H9 (cell line): Measurements from ENCODE around the gene NT5C1B. TPM values are rescaled to one million over a fixed set of nuclear protein-coding genes. Genes with fewer than 3 reads are reported as not detected.

Experiments used
- DNase-seq: peaks from one replicate; pipeline ENCODE4 v3.0.0-alpha.2; 2017
- H2AFZ ChIP-seq: one replicate; pipeline ENCODE4 v1.6.1; 2013; ENCODE audit warnings: mild to moderate bottlenecking, low read length, control low read depth, moderate library complexity
- H2AK5ac ChIP-seq: 2 replicates; pipeline ENCODE4 v1.6.1; 2013; ENCODE audit warnings: low read length, control low read depth, mixed read lengths; ENCODE audit not compliant: insufficient read length
- H2BK120ac ChIP-seq: one replicate; pipeline ENCODE4 v1.6.1; 2013; ENCODE audit warnings: low read depth, mild to moderate bottlenecking, low read length, control low read depth, inconsistent platforms; ENCODE audit not compliant: poor library complexity, severe bottlenecking
- H2BK12ac ChIP-seq: 2 replicates; pipeline ENCODE4 v1.6.1; 2013; ENCODE audit warnings: low read length, control low read depth, mixed read lengths, low read depth; ENCODE audit not compliant: insufficient read length
- H2BK15ac ChIP-seq: 2 replicates; pipeline ENCODE4 v1.6.1; 2013; ENCODE audit warnings: low read depth, low read length, control low read depth
- H2BK20ac ChIP-seq: one replicate; pipeline ENCODE4 v1.6.1; 2013; ENCODE audit warnings: low read depth, mild to moderate bottlenecking, low read length, control low read depth, inconsistent platforms; ENCODE audit not compliant: poor library complexity, severe bottlenecking
- H2BK5ac ChIP-seq: 2 replicates; pipeline ENCODE4 v1.6.1; 2013; ENCODE audit warnings: low read length, control low read depth, mixed read lengths; ENCODE audit not compliant: insufficient read length
- H3K14ac ChIP-seq: 2 replicates; pipeline ENCODE4 v1.6.1; 2013; ENCODE audit warnings: low read length, control low read depth; ENCODE audit not compliant: insufficient read depth
- H3K18ac ChIP-seq: 2 replicates; pipeline ENCODE4 v1.6.1; 2013; ENCODE audit warnings: low read depth, mild to moderate bottlenecking, mixed read lengths, low read length, control low read depth; ENCODE audit not compliant: insufficient read length
- H3K23ac ChIP-seq: 2 replicates; pipeline ENCODE4 v1.6.1; 2013; ENCODE audit warnings: low read length, control low read depth, mixed read lengths, low read depth; ENCODE audit not compliant: insufficient read length
- H3K23me2 ChIP-seq: 2 replicates; pipeline ENCODE4 v1.6.1; 2013; ENCODE audit warnings: low read depth, mild to moderate bottlenecking, mixed read lengths, low read length, control low read depth; ENCODE audit not compliant: insufficient read length, poor library complexity, severe bottlenecking
- H3K27ac ChIP-seq: 2 replicates; pipeline ENCODE4 v1.5.1; 2013; ENCODE audit warnings: low read length, control low read depth, mixed read lengths, low read depth; ENCODE audit not compliant: insufficient read length
- H3K27me3 ChIP-seq: 2 replicates; pipeline ENCODE4 v1.6.1; 2013; ENCODE audit warnings: low read length, control low read depth, inconsistent platforms; ENCODE audit not compliant: insufficient read depth
- H3K4ac ChIP-seq: 2 replicates; pipeline ENCODE4 v1.6.1; 2013; ENCODE audit warnings: low read depth, mild to moderate bottlenecking, control low read depth, inconsistent platforms, low read length, moderate library complexity
- H3K4me1 ChIP-seq: 2 replicates; pipeline ENCODE4 v1.6.1; 2013; ENCODE audit warnings: low read length, control low read depth, inconsistent platforms; ENCODE audit not compliant: insufficient read depth
- H3K4me2 ChIP-seq: 2 replicates; pipeline ENCODE4 v1.6.1; 2013; ENCODE audit warnings: low read length, control low read depth, mixed read lengths; ENCODE audit not compliant: insufficient read length, insufficient read depth
- H3K56ac ChIP-seq: 2 replicates; pipeline ENCODE4 v1.6.1; 2013; ENCODE audit warnings: low read depth, mild to moderate bottlenecking, mixed read lengths, low read length, control low read depth; ENCODE audit not compliant: insufficient read length
- H3K79me1 ChIP-seq: 2 replicates; pipeline ENCODE4 v1.6.1; 2013; ENCODE audit warnings: low read depth, mild to moderate bottlenecking, moderate library complexity, low read length, control low read depth, inconsistent platforms; ENCODE audit not compliant: insufficient read depth, poor library complexity, severe bottlenecking
- H3K79me2 ChIP-seq: 2 replicates; pipeline ENCODE4 v1.6.1; 2013; ENCODE audit warnings: low read length, control low read depth, inconsistent platforms; ENCODE audit not compliant: insufficient read depth
- H3K9ac ChIP-seq: 2 replicates; pipeline ENCODE4 v1.6.1; 2013; ENCODE audit warnings: low read length, control low read depth, mixed read lengths; ENCODE audit not compliant: insufficient read length; ENCODE audit errors: extremely low read depth
- H3K9me3 ChIP-seq: one replicate; pipeline ENCODE4 v1.6.1; 2013; ENCODE audit warnings: low read depth, low read length, inconsistent platforms; ENCODE audit not compliant: control insufficient read depth
- H3T11ph ChIP-seq: one replicate; pipeline ENCODE4 v1.6.1; 2013; ENCODE audit warnings: mild to moderate bottlenecking, low read length, control low read depth, inconsistent platforms
- H4K20me1 ChIP-seq: one replicate; pipeline ENCODE4 v1.6.1; 2013; ENCODE audit not compliant: control insufficient read depth, insufficient read length, insufficient read depth
- H4K5ac ChIP-seq: 2 replicates; pipeline ENCODE4 v1.6.1; 2013; ENCODE audit warnings: low read depth, mild to moderate bottlenecking, mixed read lengths, low read length, control low read depth; ENCODE audit not compliant: insufficient read length
- H4K8ac ChIP-seq: replicated peaks from 2 replicates; pipeline ENCODE4 v1.6.1; 2013; ENCODE audit warnings: low read length, control low read depth, mixed read lengths, low read depth; ENCODE audit not compliant: insufficient read length
- H4K91ac ChIP-seq: 2 replicates; pipeline ENCODE4 v1.6.1; 2013; ENCODE audit warnings: low read depth, mild to moderate bottlenecking, moderate library complexity, mixed read lengths, low read length, control low read depth; ENCODE audit not compliant: insufficient read length
- H3K27ac Mint-ChIP-seq, 3 experiments: 2 replicates in 2 of 3; 3 replicates in 1 of 3; pipeline ENCODE4 v1.8.0; 2020 to 2021; ENCODE audit warnings: mixed read lengths in 3 of 3, mild to moderate bottlenecking in 1 of 3, moderate library complexity in 1 of 3
- H3K27me3 Mint-ChIP-seq: 2 replicates; pipeline ENCODE4 v1.8.0; 2021; ENCODE audit warnings: low read depth, mild to moderate bottlenecking, moderate library complexity, mixed read lengths
- H3K36me3 Mint-ChIP-seq, 3 experiments: 2 replicates in 2 of 3; 3 replicates in 1 of 3; pipeline ENCODE4 v1.8.0; 2020 to 2021; ENCODE audit warnings: low read depth in 3 of 3, mixed read lengths in 3 of 3; ENCODE audit not compliant: insufficient read depth in 1 of 3
- H3K4me1 Mint-ChIP-seq, 2 experiments: 2 replicates each; pipeline ENCODE4 v1.8.0; 2020; ENCODE audit warnings: mixed read lengths in 2 of 2
- H3K4me3 Mint-ChIP-seq, 2 experiments: 2 replicates in 1 of 2; 3 replicates in 1 of 2; pipeline ENCODE4 v1.8.0; 2020 to 2021; ENCODE audit warnings: mild to moderate bottlenecking in 2 of 2, mixed read lengths in 2 of 2, moderate library complexity in 1 of 2
- H3K9me3 Mint-ChIP-seq, 2 experiments: 2 replicates in 1 of 2; 3 replicates in 1 of 2; pipeline ENCODE4 v1.8.0; 2020; ENCODE audit warnings: mild to moderate bottlenecking in 2 of 2, mixed read lengths in 2 of 2, moderate library complexity in 1 of 2
- WGBS: extraction: QIAGEN DNeasy Blood & Tissue Kit; methylation state at CpG from one replicate; pipeline ENCODE4 v1.1.7; 2013; ENCODE audit warnings: missing lambda C conversion rate, low lambda C conversion rate, mixed read lengths; ENCODE audit not compliant: insufficient read length; ENCODE audit errors: extremely low coverage; 5-methylcytosine and 5-hydroxymethylcytosine counted together
- total RNA-seq: library from RNA; stranded (reverse); gene quantifications from 2 replicates; pipeline ENCODE4 v1.2.1, GENCODE V29; 2021
- TF ChIP-seq, protein P1 (sequence below): fragments of 200-600 bp; sonication (generic); conservative IDR thresholded peaks from 3 replicates; pipeline ENCODE4 v1.8.0; 2021; ENCODE audit warnings: antibody characterized with exemption, mild to moderate bottlenecking

Gene NT5C1B
- total RNA-seq, 1 experiment from 2014 or later = not detected

GRCh38 chr2:18597618-18598017 lies 8.2 kb upstream of the NT5C1B start:
- Histone ChIP-seq H2BK12ac (no peak overlapping the region), H4K91ac (no peak overlapping the region), H2BK20ac (no peak overlapping the region), H2BK5ac (no peak overlapping the region), H3K79me2 (no peaks in the 10 kb centered on the region), H3K56ac (no peak overlapping the region), H3K4me1 (no peaks in the 10 kb centered on the region), H2BK120ac (no peak overlapping the region), H3K23me2 (no peaks in the 10 kb centered on the region), H3K4me2 (no peak overlapping the region), H4K8ac (no peak overlapping the region), H3K27me3 (no peaks in the 10 kb centered on the region), H3T11ph (no peak overlapping the region), H2AK5ac (no peak overlapping the region), H4K5ac (no peak overlapping the region), H3K18ac (no peak overlapping the region), H3K79me1 (no peaks in the 10 kb centered on the region), H3K23ac (no peak overlapping the region), H2BK15ac (no peak overlapping the region), H3K4ac (no peak overlapping the region), H3K27ac (no peak overlapping the region), H3K9ac (no peak overlapping the region), H4K20me1 (no peaks in the 10 kb centered on the region), H3K14ac (no peak overlapping the region), H3K9me3 (no peaks in the 10 kb centered on the region), H2AFZ (no peak overlapping the region)
- WGBS = no CpG with 5 or more reads among the region's 5 CpGs
- H3K27me3 Mint-ChIP-seq = no peaks in the 10 kb centered on the region
- TF ChIP-seq, protein P1, sequence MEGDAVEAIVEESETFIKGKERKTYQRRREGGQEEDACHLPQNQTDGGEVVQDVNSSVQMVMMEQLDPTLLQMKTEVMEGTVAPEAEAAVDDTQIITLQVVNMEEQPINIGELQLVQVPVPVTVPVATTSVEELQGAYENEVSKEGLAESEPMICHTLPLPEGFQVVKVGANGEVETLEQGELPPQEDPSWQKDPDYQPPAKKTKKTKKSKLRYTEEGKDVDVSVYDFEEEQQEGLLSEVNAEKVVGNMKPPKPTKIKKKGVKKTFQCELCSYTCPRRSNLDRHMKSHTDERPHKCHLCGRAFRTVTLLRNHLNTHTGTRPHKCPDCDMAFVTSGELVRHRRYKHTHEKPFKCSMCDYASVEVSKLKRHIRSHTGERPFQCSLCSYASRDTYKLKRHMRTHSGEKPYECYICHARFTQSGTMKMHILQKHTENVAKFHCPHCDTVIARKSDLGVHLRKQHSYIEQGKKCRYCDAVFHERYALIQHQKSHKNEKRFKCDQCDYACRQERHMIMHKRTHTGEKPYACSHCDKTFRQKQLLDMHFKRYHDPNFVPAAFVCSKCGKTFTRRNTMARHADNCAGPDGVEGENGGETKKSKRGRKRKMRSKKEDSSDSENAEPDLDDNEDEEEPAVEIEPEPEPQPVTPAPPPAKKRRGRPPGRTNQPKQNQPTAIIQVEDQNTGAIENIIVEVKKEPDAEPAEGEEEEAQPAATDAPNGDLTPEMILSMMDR = no peak
- no peak overlapping the region for H3K27ac Mint-ChIP-seq
- H3K4me1 Mint-ChIP-seq = peaks cover 0 to 3% of the 10 kb centered on the region in 2 experiments; a peak in 1 of 4 replicates
- H3K9me3 Mint-ChIP-seq = no peaks in the 10 kb centered on the region
- H3K36me3 Mint-ChIP-seq = no peaks in the 10 kb centered on the region
- H3K4me3 Mint-ChIP-seq = no peak overlapping the region
- no peak for DNase-seq
